Measurements from ENCODE around the gene GABARAPL1.
"Not testable (repeated sequence)": the region's sequence is repeated elsewhere in the genome, so short reads cannot be mapped to it uniquely, and the experiment has no call there.

The GABARAPL1 gene

GRCh38 chr12:10221846-10222245 is 9.2 kb downstream of the GABARAPL1 start:
- Histone ChIP-seq H3K4me3 (ENCODE audit: low read depth, low read length) (no peak overlapping the region), H3K36me3 (peaks cover 58% of the 10 kb centered on the region), H3K9me3 (ENCODE audit: severe bottlenecking) (no peaks in the 10 kb centered on the region), H3K27ac (no peak overlapping the region), H3K27me3 (ENCODE audit: insufficient read depth, low read depth, severe bottlenecking) (no peaks in the 10 kb centered on the region)
- DNase-seq, result no peak
- TF ChIP-seq CTCF (IDR thresholded peaks at IDR 0.05; ENCODE audit: low read depth, low read length), result no peak

GRCh38 chr12:10223208-10223607 is 10.5 kb downstream of the GABARAPL1 start:
- no peak for DNase-seq
- TF ChIP-seq CTCF (IDR thresholded peaks at IDR 0.05; ENCODE audit: low read depth, low read length), result no peak
- H3K36me3 ChIP-seq, result peaks cover 55% of the 10 kb centered on the region
- no peak overlapping the region for H3K27ac ChIP-seq
- no peaks in the 10 kb centered on the region for H3K27me3 ChIP-seq (ENCODE audit: insufficient read depth, low read depth, severe bottlenecking)
- no peaks in the 10 kb centered on the region for H3K9me3 ChIP-seq (ENCODE audit: severe bottlenecking)
- H3K4me3 ChIP-seq (ENCODE audit: low read depth, low read length), result no peak overlapping the region

DNA sequence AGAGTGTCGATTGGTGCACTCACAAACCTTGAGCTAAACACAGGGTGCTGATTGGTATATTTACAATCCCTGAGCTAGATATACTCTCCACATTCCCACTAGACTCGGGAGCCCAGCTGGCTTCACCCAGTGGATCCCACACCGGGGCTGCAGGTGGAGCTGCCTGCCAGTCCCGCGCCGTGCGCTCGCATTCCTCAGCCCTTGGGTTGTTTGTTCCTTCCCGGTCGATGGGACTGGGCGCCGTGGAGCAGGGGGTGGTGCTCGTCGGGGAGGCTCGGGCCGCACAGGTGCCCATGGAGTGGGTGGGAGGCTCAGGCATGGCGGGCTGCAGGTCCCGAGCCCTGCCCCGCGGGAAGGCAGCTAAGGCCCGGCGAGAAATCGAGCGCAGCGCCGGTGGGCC is 12.7 kb downstream of the GABARAPL1 start:
- not testable (repeated sequence) for H3K9me3 ChIP-seq (ENCODE audit: severe bottlenecking); DNase-seq; H3K4me3 ChIP-seq (ENCODE audit: low read depth, low read length); H3K27me3 ChIP-seq (ENCODE audit: insufficient read depth, low read depth, severe bottlenecking); H3K27ac ChIP-seq
- H3K36me3 ChIP-seq, result peaks cover 35% of the 10 kb centered on the region

- no peak overlapping the region for H3K27ac ChIP-seq
- no peak for DNase-seq
- H3K9me3 ChIP-seq (ENCODE audit: severe bottlenecking), result no peaks in the 10 kb centered on the region
- no peak for TF ChIP-seq CTCF (IDR thresholded peaks at IDR 0.05; ENCODE audit: low read depth, low read length)
- H3K4me3 ChIP-seq (ENCODE audit: low read depth, low read length), result no peak overlapping the region
- H3K36me3 ChIP-seq, result peaks cover 29% of the 10 kb centered on the region
- H3K27me3 ChIP-seq (ENCODE audit: insufficient read depth, low read depth, severe bottlenecking), result no peaks in the 10 kb centered on the region
Measured at GRCh38 chr12:10226086-10226485, 13.4 kb downstream of the GABARAPL1 start.

- no peak for TF ChIP-seq CTCF (IDR thresholded peaks at IDR 0.05; ENCODE audit: low read depth, low read length)
- no peak overlapping the region for H3K4me3 ChIP-seq (ENCODE audit: low read depth, low read length)
- DNase-seq, result no peak
- H3K27ac ChIP-seq, result no peak overlapping the region
- H3K27me3 ChIP-seq (ENCODE audit: insufficient read depth, low read depth, severe bottlenecking), result no peaks in the 10 kb centered on the region
- peaks cover 22% of the 10 kb centered on the region for H3K36me3 ChIP-seq
- H3K9me3 ChIP-seq (ENCODE audit: severe bottlenecking), result no peaks in the 10 kb centered on the region
Measured at GRCh38 chr12:10226731-10227130, 14.1 kb downstream of the GABARAPL1 start.

DNA sequence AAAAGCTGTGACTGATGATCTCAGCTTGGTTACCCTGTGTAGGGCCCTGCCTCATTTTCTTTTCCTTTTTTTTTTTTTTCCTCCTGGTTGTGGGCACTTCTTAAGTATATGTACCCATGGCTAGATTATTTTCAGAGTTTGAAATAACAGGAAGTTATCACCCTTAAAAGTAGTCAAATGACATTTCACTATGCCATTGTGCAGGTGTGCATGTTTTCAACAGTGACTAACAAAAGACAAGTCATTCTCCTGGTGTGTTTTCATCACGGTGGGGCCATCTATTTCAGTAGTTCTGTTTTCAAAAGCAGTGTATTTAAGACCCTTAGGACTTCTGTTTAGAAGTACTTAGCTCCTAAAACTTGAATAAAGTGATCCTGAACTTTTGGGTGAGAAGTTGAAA is 15.0 kb downstream of the GABARAPL1 start:
- no peaks in the 10 kb centered on the region for H3K27me3 ChIP-seq (ENCODE audit: insufficient read depth, low read depth, severe bottlenecking)
- peaks cover 15% of the 10 kb centered on the region for H3K36me3 ChIP-seq
- H3K27ac ChIP-seq, result no peak overlapping the region
- no peak for TF ChIP-seq CTCF (IDR thresholded peaks at IDR 0.05; ENCODE audit: low read depth, low read length)
- DNase-seq, result no peak
- no peaks in the 10 kb centered on the region for H3K9me3 ChIP-seq (ENCODE audit: severe bottlenecking)
- no peak overlapping the region for H3K4me3 ChIP-seq (ENCODE audit: low read depth, low read length)
